Breast epithelium (tissue), 4 donors: Measurements from ENCODE around the gene ATP8B4. TPM values are rescaled to one million over a fixed set of nuclear protein-coding genes. Genes with fewer than 3 reads are reported as not detected.
A peak's percentile ranks its signal among the peaks of the same experiment; 100 is the strongest.

ENCODE experiments used
- DNase-seq, 2 donors: peaks; one replicate each; pipeline ENCODE4 v3.0.0-alpha.2; 2019; ENCODE audit warnings: low spot score in 2 of 2
- H3K27ac ChIP-seq, 2 donors: fragments of 200-600 bp; sonication (generic) in 1 of 2; one replicate each; pipeline ENCODE4 v1.5.1; 2016 to 2019; ENCODE audit warnings: mild to moderate bottlenecking in 1 of 2
- H3K27me3 ChIP-seq, 2 donors: fragments of 200-600 bp; sonication (generic) in 1 of 2; one replicate each; pipeline versions ENCODE4 v1.5.1 to v1.6.0; 2017 to 2019; ENCODE audit warnings: control low read depth in 1 of 2, mild to moderate bottlenecking in 1 of 2
- H3K36me3 ChIP-seq: fragments of 200-600 bp; one replicate; pipeline ENCODE4 v1.5.1; 2019
- H3K4me1 ChIP-seq, 2 donors: fragments of 200-600 bp; sonication (generic); one replicate each; pipeline ENCODE4 v1.5.1; 2016 to 2019; ENCODE audit warnings: control low read depth in 1 of 2
- H3K4me3 ChIP-seq, 3 donors: fragments of 200-600 bp; sonication (generic); 1 replicate in 2 of 3; 2 replicates in 1 of 3; pipeline ENCODE4 v1.5.1; 2016 to 2019; ENCODE audit warnings: mild to moderate bottlenecking in 3 of 3, moderate library complexity in 2 of 3
- H3K9me3 ChIP-seq, 2 donors: fragments of 200-600 bp; sonication (generic) in 1 of 2; one replicate each; pipeline ENCODE4 v1.5.1; 2016 to 2019; ENCODE audit warnings: control low read depth in 1 of 2
- CTCF ChIP-seq, 3 donors: fragments of 450-650 bp; IDR thresholded peaks; one replicate each; pipeline ENCODE4 v1.5.1; 2016 to 2017; ENCODE audit warnings: antibody characterized with exemption in 3 of 3, mild to moderate bottlenecking in 3 of 3, moderate library complexity in 3 of 3
- POLR2A ChIP-seq: fragments of 450-650 bp; IDR thresholded peaks from one replicate; pipeline ENCODE4 v1.6.1; 2016; ENCODE audit warnings: antibody characterized with exemption, mild to moderate bottlenecking, moderate library complexity
- POLR2AphosphoS5 ChIP-seq, 3 donors: sonication (generic); formaldehyde crosslinking; IDR thresholded peaks; one replicate each; pipeline ENCODE4 v1.6.1; 2017; ENCODE audit warnings: antibody characterized with exemption in 3 of 3
- intact Hi-C: fragments of 100-400 bp; cut with DNase I; formaldehyde crosslinking; loops from one replicate; pipeline ENCODE4 v1.15.1; 2023; ENCODE audit warnings: low total_unique reads
- total RNA-seq, 3 donors: library from RNA; depleted of rRNA; stranded (reverse); fragments of >200 nt; gene quantifications; one replicate each; pipeline ENCODE4 v1.1.0, GENCODE V29; 2016

Gene ATP8B4
- total RNA-seq, 3 donors from 2014 or later: 7.9 to 28.3 (median 9.5) TPM

- DNase-seq: no peak
- intact Hi-C loops: no loop called here
- Histone ChIP-seq H3K27me3 (no peaks in the 10 kb centered on the region), H3K27ac (peak overlapping the region in 1 of 2 donors; percentile 88), H3K4me3 (no peak overlapping the region), H3K4me1 (peaks cover 0 to 8% of the 10 kb centered on the region in 2 donors), H3K36me3 (no peaks in the 10 kb centered on the region), H3K9me3 (no peaks in the 10 kb centered on the region)
- TF ChIP-seq CTCF (IDR thresholded peaks at IDR 0.05) (no peak), POLR2AphosphoS5 (IDR thresholded peaks at IDR 0.05) (no peak), POLR2A (no peak)
Observed at GRCh38 chr15:49904296-49904695, 214.7 kb downstream of the ATP8B4 start.

- no peaks in the 10 kb centered on the region for H3K27me3 ChIP-seq
- intact Hi-C loops: no loop called here
- TF ChIP-seq CTCF (IDR thresholded peaks at IDR 0.05) (no peak), POLR2AphosphoS5 (IDR thresholded peaks at IDR 0.05) (no peak), POLR2A (no peak)
- H3K36me3 ChIP-seq: no peaks in the 10 kb centered on the region
- H3K4me3 ChIP-seq: peak overlapping the region in 1 of 3 donors; percentile 16
- H3K27ac ChIP-seq: peak overlapping the region; percentile 62 to 88
- no peaks in the 10 kb centered on the region for H3K9me3 ChIP-seq
- DNase-seq: no peak
- peaks cover 0 to 12% of the 10 kb centered on the region in 2 donors for H3K4me1 ChIP-seq
Observed at GRCh38 chr15:49902685-49903501, 216.1 kb downstream of the ATP8B4 start.

- H3K27ac ChIP-seq: peak overlapping the region; percentile 62 to 88
- peaks cover 0 to 12% of the 10 kb centered on the region in 2 donors for H3K4me1 ChIP-seq
- intact Hi-C loops: no loop called here
- no peaks in the 10 kb centered on the region for H3K27me3 ChIP-seq
- H3K36me3 ChIP-seq: no peaks in the 10 kb centered on the region
- no peak for TF ChIP-seq POLR2A
- TF ChIP-seq CTCF (IDR thresholded peaks at IDR 0.05): no peak
- TF ChIP-seq POLR2AphosphoS5 (IDR thresholded peaks at IDR 0.05): no peak
- no peaks in the 10 kb centered on the region for H3K9me3 ChIP-seq
- no peak overlapping the region for H3K4me3 ChIP-seq
- no peak for DNase-seq
Observed at GRCh38 chr15:49901996-49902684, 216.9 kb downstream of the ATP8B4 start.

GRCh38 chr15:49901321-49901720, 217.7 kb downstream of the ATP8B4 start:
- intact Hi-C loops: no loop called here
- Histone ChIP-seq H3K9me3 (no peaks in the 10 kb centered on the region), H3K36me3 (no peaks in the 10 kb centered on the region), H3K4me3 (no peak overlapping the region), H3K27ac (peak overlapping the region; percentile 62 to 85), H3K4me1 (peaks cover 0 to 12% of the 10 kb centered on the region in 2 donors), H3K27me3 (no peaks in the 10 kb centered on the region)
- DNase-seq: no peak
- TF ChIP-seq POLR2A: no peak
- no peak for TF ChIP-seq POLR2AphosphoS5 (IDR thresholded peaks at IDR 0.05)
- TF ChIP-seq CTCF (IDR thresholded peaks at IDR 0.05): no peak

GRCh38 chr15:49900903-49901235, 218.2 kb downstream of the ATP8B4 start:
- Histone ChIP-seq H3K27ac (peak overlapping the region; percentile 62 to 85), H3K36me3 (no peaks in the 10 kb centered on the region), H3K9me3 (no peaks in the 10 kb centered on the region), H3K4me1 (peaks cover 3 to 12% of the 10 kb centered on the region in 2 donors), H3K4me3 (no peak overlapping the region), H3K27me3 (no peaks in the 10 kb centered on the region)
- TF ChIP-seq CTCF (IDR thresholded peaks at IDR 0.05): no peak
- no peak for DNase-seq
- intact Hi-C loops: no loop called here
